Stimulated activated CD4-positive, alpha-beta T cell treated with anti-CD3 and anti-CD28 coated beads, Interleukin-2, amount 100 ng/mL, for 4 hours (primary cell): Measurements from ENCODE around the gene C4A.
A peak's percentile ranks its signal among the peaks of the same experiment; 100 is the strongest.
"Not testable (repeated sequence)": the region's sequence is repeated elsewhere in the genome, so short reads cannot be mapped to it uniquely, and the experiment has no call there.

Experiments
- DNase-seq: peaks from one replicate; pipeline ENCODE4 v3.0.0-alpha.2; 2020; ENCODE audit warnings: low read depth

Gene C4A

DNA sequence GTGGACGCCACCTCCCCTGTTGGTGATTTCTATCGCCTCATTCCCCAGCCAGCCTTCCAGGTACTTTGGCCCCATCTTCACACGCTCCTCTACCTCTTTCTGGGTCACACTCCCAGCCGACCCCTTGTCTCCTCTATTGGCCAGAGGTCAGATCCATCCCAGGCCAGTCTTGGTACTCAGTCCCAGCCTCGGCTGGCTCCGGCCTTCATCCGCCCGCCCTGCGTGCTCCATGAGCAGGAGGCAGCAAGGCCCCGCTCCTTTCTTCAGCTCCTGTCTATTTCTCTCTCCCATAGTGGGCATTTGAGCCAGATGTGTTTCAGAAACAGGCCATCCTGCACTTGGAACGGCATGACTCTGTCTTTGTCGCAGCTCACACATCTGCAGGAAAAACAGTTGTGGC lies 20.2 kb upstream of the C4A start:
- no peak for DNase-seq

DNA sequence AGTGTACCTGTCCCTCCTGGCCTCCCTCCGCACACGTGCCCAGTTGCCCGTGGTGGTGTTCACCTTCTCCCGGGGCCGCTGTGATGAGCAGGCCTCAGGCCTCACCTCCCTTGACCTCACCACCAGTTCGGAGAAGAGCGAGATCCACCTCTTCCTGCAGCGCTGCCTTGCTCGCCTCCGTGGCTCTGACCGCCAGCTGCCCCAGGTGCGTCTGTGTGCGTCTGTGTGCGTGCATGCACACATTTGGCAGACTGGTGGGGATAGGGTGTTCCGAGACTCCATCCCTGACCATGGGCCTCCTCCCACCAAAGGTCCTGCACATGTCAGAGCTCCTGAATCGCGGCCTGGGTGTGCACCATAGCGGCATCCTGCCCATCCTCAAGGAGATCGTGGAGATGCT lies 17.9 kb upstream of the C4A start:
- no peak for DNase-seq

DNA sequence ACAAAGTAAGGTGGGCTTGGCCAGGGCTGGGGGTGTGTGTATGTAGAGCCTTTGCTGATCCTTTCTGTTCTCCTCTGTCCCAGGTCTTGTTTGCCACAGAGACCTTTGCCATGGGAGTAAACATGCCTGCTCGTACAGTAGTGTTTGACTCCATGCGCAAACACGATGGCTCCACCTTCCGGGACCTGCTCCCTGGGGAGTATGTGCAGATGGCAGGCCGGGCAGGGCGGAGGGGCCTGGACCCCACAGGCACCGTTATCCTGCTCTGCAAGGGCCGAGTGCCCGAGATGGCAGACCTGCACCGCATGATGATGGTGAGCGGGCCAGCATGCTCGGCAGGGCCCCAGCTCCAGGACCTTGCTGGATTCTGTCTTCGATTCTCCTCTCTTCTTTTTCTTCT lies 16.2 kb upstream of the C4A start:
- no peak for DNase-seq

DNA sequence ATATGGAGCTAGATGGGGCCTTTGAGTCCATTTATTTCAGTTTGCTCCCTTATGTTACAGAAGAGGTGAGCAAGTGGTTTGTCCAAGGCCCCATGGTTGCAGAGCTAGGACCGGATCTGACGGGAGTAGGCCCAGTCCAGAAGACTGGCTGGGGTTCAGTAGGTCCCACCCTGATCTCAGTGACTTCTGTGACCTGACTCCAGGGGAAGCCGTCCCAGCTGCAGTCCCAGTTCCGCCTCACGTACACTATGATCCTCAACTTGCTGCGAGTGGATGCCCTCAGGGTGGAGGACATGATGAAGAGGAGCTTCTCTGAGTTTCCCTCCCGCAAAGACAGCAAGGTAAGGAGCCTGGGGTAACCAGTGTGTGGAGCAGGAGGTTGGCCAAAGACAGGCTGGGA lies 15.4 kb upstream of the C4A start:
- DNase-seq: no peak

DNA sequence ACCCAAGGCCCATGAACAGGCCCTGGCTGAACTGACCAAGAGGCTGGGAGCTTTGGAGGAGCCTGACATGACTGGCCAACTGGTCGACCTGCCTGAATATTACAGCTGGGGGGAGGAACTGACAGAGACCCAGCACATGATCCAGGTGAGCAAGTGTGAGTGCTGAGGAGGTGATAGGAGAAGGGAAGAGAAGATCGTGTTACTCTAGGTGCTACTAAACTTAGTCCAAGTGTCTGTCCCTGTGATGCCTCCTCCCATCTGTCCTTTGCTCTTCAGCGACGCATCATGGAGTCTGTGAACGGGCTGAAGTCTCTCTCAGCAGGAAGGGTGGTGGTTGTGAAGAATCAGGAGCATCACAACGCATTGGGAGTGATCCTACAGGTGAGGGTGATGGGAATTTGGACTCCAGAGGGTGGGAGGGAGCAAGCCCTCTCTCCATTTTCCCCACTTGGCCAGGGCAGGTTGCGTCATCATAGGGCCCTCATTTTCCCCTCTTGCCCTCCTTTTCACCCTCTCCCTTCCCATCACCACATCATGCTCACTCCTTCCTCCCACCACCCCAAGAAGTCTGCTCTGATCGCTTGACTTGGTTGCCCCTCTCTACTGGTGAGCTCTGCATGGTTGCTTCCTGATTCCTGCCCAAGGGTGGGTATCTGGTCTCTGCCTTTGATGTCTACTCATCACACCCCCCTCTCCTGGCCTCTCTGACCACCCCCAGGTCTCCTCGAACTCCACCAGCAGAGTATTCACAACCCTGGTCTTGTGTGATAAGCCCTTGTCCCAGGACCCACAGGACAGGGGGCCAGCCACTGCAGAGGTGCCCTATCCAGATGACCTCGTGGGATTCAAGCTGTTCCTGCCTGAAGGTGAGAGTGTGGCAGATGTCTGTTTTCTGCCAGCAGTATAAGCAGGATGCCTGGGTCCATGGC lies 14.6 kb upstream of the C4A start:
- DNase-seq: no peak

DNA sequence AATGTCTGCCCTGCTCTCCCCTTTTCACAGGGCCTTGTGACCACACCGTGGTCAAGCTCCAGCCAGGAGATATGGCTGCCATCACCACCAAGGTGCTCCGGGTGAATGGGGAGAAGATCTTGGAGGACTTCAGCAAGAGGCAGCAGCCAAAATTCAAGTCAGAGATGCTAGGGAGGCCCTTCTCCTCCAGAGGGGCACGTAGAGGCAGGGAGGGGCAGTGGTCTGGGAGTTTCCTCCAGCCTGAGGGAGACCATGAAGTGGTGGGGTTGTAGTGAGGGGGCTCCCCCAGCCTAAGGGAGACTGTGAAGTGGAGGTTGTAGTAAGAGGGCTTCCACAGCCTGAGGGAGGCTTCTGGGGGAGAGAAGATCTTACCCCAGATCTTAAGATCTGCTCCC lies 13.9 kb upstream of the C4A start:
- no peak for DNase-seq

DNA sequence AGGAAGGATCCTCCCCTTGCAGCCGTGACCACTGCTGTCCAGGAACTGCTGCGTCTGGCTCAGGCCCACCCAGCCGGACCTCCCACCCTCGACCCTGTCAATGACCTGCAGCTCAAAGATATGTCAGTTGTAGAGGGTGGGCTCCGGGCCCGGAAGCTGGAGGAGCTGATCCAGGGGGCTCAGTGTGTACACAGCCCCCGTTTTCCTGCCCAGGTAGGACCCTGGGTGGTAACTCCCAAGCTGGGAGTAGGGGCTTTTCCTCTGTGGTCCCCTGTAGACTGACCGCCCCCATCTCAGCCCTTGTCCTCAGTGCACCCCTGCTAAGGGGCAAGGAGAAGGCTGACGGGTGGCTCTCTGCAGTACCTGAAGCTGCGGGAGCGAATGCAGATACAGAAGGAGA lies 13.5 kb upstream of the C4A start:
- no peak for DNase-seq

DNA sequence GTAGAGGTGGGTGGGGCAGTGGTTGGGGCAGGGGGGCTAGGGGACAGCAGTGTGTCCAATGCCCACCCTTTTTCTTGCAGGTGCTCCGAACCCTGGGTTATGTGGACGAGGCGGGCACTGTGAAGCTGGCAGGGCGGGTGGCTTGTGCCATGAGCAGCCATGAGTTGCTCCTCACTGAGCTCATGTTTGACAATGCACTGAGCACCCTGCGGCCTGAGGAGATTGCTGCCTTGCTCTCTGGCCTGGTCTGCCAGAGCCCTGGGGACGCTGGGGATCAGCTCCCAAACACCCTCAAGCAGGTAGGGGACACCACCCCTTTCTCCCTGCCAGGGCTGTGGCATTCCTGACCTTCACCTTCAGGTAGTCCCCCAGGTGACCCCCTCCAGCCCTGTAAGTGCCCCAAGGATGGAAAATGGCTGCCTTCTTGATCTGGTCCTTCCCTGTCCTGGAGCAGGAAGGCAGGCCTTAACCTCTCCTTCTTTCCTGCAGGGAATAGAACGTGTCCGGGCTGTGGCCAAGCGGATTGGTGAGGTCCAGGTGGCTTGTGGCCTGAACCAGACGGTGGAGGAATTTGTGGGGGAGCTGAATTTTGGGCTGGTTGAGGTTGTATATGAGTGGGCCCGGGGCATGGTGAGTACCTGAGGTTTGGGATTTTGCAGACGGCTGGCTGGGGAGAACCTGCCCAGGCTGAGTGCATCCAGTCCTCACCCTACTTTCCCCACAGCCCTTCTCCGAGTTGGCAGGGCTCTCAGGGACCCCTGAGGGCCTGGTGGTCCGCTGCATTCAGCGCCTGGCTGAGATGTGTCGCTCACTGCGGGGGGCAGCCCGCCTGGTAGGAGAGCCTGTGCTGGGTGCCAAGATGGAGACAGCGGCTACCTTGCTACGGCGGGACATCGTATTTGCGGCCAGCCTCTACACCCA lies 12.8 kb upstream of the C4A start:
- no peak for DNase-seq

DNA sequence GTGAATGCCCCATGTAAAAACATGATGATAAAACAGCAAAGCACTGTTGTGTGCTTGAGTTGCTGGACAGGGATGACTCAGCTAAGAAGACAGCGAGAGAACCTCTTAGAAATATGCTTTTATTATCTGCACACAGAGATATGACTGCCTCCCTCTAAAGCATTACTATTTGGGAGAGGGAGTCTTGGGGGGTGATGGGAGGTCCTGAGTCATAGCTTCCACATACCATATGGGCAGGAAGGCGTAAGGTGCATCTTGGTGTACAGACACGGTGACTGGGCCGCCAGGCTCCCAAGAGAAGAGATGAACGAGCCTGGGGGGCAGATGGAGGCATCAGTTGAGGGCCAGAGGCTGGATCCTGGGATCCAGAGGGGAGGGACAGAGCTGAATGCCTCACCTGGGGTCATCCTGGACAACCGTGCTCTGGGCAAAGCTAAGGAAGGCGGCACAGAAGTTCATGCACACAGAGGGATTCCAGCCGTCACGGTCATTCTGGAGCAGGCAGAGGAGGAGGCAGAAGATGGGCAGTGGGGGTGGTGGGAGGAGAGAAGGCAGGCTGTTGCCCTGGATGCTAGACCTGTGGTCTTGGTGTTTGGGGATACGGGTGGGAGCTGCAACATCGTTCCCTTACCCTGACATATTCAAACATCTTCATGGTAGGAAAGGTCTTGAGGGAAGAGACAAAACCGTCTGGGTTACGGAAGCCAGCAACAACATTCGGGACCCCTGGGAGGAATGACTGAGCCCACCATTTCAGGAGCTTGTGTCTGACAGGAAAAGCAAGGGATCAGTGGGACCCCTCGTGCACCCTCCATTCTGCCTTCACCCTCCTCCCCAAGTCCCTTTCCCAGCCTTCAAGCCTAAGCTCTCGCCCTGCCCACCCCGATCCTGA lies 11.9 kb upstream of the C4A start:
- no peak for DNase-seq

DNA sequence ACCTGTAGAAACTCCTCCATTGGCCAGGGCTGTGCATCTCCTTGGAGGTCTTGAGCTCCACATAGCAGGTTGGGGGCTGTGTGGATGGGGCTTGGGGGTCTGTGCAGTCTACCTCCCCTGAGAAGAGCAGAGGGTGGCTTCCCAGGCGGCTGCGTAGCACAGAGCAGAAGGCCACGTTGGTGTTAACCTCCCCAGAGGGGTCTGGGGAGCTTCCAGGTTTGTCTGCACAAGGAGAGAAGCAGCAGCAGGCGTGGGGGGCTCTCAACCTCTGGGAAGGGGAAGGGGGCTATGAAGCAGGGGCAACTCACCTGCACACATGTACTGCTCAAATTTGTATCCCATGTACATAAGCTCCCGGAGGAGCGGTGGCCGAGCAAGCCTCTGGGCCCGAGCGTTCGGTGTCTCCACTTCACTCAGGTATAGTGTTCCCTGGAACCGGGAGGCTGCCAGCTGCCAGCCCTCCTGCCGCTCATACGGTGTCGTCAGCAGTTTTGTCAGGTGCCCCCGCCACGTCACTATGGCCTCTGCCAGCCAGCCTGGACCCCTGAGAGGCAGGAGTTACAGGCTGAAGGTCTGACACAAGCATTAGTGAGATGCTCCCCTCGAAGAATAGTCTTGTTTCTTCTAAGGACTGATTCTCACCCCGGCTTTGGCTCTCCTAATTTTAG lies 11.1 kb upstream of the C4A start:
- DNase-seq: no peak

DNA sequence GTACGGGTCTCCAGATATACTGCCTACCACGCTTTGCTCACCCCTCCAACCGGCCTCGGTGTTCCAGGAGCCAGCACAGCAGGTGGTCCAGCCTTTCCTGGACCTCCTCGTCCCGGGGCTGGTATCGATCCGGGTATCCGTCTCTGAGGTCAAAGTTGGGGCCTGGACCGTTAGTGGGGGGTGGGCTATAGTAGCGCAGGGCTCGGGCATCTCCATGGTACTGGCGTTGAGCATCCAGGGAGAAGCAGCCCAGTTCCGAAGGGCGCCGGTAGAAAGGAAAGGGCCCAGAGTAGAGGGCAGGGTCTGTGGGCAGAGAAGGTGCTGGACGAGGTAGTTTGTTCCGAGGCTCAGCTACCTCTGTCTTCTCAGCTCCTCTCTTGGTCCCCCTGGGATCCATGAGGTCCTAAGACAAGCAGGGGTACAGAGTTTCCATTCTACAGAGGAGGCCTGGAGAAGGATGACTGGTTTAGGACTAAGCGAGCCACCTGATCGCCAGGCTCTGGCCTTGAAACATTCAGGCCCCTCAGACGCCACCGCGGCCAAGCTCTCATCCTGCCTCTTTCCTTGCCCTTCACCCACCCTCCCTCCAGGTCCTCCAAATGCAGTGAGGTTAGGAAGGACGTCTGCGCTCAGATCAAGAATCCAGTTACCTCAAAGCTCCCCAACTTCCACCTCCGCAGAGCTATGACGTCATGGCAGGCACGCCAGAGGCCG lies 10.4 kb upstream of the C4A start:
- DNase-seq: no peak

DNA sequence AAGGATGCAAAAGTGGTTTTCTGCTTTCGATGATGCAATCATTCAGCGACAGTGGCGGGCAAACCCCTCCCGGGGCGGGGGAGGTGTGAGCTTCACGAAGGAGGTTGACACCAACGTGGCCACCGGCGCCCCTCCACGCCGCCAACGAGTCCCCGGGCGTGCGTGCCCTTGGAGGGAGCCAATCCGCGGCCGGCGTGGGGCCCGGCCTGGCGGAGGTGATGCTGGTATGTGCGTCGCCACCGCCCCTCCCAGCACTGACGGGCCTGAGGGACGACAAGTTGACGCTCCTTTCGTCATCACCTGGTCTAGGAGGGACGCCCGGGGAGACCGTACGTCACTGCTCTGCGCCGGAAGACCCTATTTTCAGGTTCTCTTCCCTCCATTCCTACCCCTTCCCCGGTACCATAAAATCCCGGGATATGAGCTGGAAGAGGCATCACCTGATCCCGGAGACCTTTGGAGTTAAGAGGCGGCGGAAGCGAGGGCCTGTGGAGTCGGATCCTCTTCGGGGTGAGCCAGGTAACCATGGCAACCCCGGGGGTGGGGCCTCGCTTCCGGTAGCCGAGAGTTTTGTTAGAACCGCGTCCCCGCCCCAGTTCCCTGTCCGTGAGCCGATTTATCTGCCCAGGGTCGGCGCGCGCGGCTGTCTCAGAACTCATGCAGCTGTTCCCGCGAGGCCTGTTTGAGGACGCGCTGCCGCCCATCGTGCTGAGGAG lies 9.7 kb upstream of the C4A start, which contains the start of gene DXO:
Gene DXO (minus strand): TSS at position 146 of the 716 bp plus-strand sequence. CDS start 463 bp downstream, outside the sequence.
- DNase-seq: peak; percentile 98

DNA sequence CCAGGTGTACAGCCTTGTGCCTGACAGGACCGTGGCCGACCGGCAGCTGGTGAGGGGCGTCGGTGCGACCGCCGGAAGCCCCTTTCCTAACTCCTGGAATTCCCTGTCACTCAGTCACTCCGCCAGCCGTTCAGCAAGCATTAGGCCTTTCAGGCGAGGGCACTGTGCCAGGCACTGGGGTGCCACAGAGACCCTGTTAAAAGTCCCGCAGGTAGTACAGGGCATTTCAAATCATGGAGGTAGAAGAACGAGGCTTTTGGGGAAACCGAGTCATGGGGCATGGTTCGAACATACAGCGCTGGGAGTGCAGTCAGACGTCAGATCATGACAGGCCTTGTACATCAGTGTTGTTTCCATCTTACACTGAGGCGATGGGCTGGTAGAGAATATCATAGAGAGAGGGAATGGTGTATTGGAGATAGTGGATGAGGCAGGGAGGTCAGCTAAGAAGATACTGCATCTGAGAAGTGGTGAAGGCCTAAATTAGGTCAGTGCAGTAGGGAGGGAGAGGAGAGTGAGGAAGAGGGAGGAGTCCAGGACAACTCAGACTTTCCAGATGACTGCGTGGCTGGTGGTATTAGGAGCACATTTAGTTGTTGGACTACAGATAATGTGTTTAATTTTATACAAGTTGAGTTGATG lies 9.0 kb upstream of the C4A start:
- DNase-seq: no peak

DNA sequence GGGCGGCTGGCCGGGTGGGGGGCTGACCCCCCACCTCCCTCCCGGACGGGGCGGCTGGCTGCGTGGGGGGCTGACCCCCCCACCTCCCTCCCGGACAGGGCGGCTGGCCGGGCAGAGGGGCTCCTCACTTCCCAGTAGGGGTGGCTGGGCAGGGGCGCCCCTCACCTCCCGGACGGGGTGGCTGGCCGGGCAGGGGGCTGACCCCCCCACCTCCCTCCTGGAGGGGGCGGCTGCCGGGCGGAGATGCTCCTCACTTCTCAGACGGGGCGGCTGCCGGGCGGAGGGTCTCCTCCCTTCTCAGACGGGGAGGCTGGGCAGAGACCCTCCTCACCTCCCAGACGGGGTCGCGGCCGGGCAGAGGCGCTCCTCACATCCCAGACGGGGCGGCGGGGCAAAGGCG lies 5.8 kb upstream of the C4A start:
- not testable (repeated sequence) for DNase-seq

DNA sequence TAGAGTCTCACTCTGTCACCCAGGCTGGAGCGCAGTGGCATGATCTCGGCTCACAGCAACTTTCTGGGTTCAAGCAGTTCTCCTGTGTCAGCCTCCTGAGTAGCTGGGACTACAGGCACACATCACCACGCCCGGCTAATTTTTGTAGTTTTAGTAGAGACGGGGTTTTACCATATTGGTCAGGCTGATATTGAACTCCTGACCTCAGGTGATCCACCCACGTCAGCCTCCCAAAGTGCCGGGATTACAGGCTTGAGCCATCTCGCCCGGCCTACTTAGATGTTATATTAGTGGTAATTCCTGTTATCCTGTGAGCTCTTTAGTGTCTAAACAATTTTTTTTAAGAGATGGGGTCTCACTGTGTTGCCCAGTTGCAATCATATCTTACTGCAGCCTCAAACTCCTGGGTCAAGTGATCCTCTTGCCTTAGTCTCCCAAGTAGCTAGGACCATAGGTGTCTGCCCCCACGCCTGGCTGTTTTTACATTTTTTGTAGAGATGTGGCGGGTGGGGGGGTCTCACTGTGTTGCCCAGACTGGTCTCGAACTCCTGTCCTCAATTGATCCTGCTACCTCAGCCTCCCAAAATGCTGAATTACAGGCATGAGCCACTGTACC lies 3.9 kb upstream of the C4A start:
- no peak for DNase-seq

DNA sequence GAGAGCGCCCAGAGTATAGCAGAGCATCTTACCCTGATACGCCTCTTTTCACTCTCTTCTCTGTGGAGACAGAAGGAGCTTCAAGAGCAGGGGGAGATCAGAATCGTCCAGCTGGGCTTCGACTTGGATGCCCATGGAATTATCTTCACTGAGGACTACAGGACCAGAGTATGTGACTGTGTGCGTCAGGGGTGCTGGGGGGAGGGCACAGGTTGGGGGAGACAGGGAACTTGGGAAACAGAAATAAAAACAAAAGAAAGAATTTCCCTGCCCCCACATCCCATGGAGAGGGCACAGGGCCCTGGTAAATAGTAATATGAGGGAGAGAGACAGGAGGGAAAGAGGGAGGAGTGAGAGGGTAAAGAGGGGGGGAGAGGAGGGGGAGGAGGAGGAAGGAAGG lies 3.0 kb upstream of the C4A start:
- no peak for DNase-seq

DNA sequence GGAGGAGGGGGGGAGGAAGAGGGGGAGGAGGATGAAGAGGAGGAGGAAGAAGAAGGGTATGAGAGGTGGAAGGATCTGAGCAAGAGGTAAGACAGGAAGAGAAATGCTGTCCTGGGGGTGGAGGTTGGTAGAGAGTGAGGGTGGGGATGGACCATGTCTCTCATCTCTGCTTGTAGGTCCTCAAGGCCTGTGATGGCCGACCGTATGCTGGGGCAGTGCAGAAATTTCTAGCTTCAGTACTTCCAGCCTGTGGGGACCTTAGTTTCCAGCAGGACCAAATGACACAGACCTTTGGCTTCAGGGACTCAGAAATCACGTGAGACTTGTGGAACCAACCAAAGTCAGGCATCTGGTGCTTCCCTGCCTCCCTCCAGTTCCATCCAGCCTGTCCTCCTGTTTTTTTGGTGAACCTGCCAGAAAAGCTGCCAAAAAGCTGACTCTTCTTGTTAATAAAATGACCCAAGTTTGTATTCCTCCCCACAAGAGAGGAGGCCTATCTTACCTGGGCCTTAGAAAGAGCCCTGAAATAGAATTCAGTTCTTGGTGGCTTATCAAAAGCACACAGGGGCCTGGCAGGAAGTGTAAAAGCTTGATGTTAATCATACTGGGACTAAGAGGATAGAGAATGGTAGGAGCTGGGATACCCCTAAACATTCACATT lies 2.5 kb upstream of the C4A start:
- no peak for DNase-seq

DNA sequence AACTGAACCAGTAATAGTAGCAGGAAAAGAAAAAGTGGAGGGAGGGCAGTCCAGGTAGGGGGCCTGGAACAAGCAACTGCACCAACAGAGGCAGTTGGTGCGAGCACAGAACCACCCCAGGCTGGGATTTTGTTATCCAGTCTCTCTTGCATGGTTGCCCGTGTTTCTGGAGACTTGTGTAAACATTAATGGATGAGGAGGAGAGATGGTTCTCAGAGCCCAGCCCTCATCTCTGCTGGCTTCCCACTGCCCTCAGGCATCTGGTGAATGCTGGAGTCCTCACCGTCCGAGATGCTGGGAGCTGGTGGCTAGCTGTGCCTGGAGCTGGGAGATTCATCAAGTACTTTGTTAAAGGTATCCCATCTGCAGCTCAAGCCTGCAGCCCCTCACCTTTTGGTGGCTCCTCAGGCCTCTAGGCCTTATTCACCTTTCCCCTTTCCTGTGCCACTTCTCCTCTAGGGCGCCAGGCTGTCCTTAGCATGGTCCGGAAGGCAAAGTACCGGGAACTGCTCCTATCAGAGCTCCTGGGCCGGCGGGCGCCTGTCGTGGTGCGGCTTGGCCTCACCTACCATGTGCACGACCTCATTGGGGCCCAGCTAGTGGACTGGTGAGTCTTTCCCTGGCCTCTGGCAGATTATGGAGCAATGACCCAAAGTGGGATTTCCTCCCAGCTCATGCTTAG lies 1.5 kb upstream of the C4A start:
- not testable (repeated sequence) for DNase-seq
